RWPE2 (cell line): ENCODE results near the gene FMN2.

ENCODE experiments used
- ATAC-seq: fragments of 200-7000 bp; cut with Tn5 transposase; 3 replicates; pipeline ENCODE4 v1.9.1; 2021; ENCODE audit warnings: low read depth
- DNase-seq: peaks from one replicate; pipeline ENCODE4 v3.0.0-alpha.2; 2020; ENCODE audit warnings: low spot score
- H3K27ac ChIP-seq: fragments of 450-650 bp; 2 replicates; pipeline ENCODE4 v1.5.1; 2017; ENCODE audit warnings: mild to moderate bottlenecking; ENCODE audit not compliant: poor library complexity, severe bottlenecking
- H3K27me3 ChIP-seq: fragments of 250-450 bp; sonication (Bioruptor Pico); 2 replicates; pipeline ENCODE4 v1.5.1; 2021; ENCODE audit warnings: mild to moderate bottlenecking, moderate library complexity; ENCODE audit not compliant: insufficient read depth, poor library complexity, severe bottlenecking
- H3K36me3 ChIP-seq: fragments of 250-450 bp; sonication (Bioruptor Pico); 2 replicates; pipeline ENCODE4 v1.5.1; 2020; ENCODE audit warnings: low read depth, mild to moderate bottlenecking, moderate library complexity
- H3K4me1 ChIP-seq: fragments of 250-450 bp; sonication (Bioruptor Pico); 2 replicates; pipeline ENCODE4 v1.5.1; 2021; ENCODE audit warnings: mild to moderate bottlenecking, moderate library complexity; ENCODE audit not compliant: insufficient read depth, poor library complexity, severe bottlenecking
- H3K4me3 ChIP-seq: fragments of 250-450 bp; sonication (Bioruptor Pico); 2 replicates; pipeline ENCODE4 v1.5.1; 2021; ENCODE audit warnings: mild to moderate bottlenecking, moderate library complexity; ENCODE audit not compliant: severe bottlenecking
- H3K9me3 ChIP-seq: fragments of 250-450 bp; sonication (Bioruptor Pico); 2 replicates; pipeline ENCODE4 v1.5.1; 2021; ENCODE audit warnings: mild to moderate bottlenecking, moderate library complexity; ENCODE audit not compliant: severe bottlenecking
- CTCF ChIP-seq: fragments of 450-650 bp; IDR thresholded peaks from one replicate; pipeline ENCODE4 v1.5.1; 2017; ENCODE audit warnings: mild to moderate bottlenecking, moderate library complexity; ENCODE audit not compliant: poor library complexity, severe bottlenecking

The FMN2 gene

GRCh38 chr1:240094041-240094722 is 2.5 kb downstream of the FMN2 start:
- H3K27me3 ChIP-seq = peaks cover 55% of the 10 kb centered on the region
- ATAC-seq = no peak
- TF ChIP-seq CTCF = no peak
- no peaks in the 10 kb centered on the region for H3K9me3 ChIP-seq
- no peaks in the 10 kb centered on the region for H3K36me3 ChIP-seq
- H3K27ac ChIP-seq = no peak overlapping the region
- no peak for DNase-seq
- no peaks in the 10 kb centered on the region for H3K4me1 ChIP-seq
- no peak overlapping the region for H3K4me3 ChIP-seq

- TF ChIP-seq CTCF = no peak
- H3K9me3 ChIP-seq = no peaks in the 10 kb centered on the region
Observed at GRCh38 chr1:240096974-240097373, 5.3 kb downstream of the FMN2 start.

GRCh38 chr1:240098534-240098933 is 6.9 kb downstream of the FMN2 start:
- Histone ChIP-seq H3K36me3 (no peaks in the 10 kb centered on the region), H3K4me3 (no peak overlapping the region), H3K27ac (no peak overlapping the region), H3K9me3 (no peaks in the 10 kb centered on the region), H3K27me3 (peaks cover 21% of the 10 kb centered on the region), H3K4me1 (no peaks in the 10 kb centered on the region)
- ATAC-seq (no peak), DNase-seq (no peak)
- TF ChIP-seq CTCF = no peak

More at GRCh38 chr1:240096974-240097373, 5.3 kb downstream of the FMN2 start:
- H3K27me3 ChIP-seq = peaks cover 37% of the 10 kb centered on the region
- H3K27ac ChIP-seq = no peak overlapping the region
- H3K36me3 ChIP-seq = no peaks in the 10 kb centered on the region
- no peak for ATAC-seq
- H3K4me1 ChIP-seq = no peaks in the 10 kb centered on the region
- no peak overlapping the region for H3K4me3 ChIP-seq
- DNase-seq = no peak

- Histone ChIP-seq H3K9me3 (no peaks in the 10 kb centered on the region), H3K27me3 (peaks cover 14% of the 10 kb centered on the region), H3K4me1 (no peaks in the 10 kb centered on the region), H3K27ac (no peak overlapping the region), H3K4me3 (no peak overlapping the region), H3K36me3 (no peaks in the 10 kb centered on the region)
- no peak for TF ChIP-seq CTCF
- no peak for DNase-seq
- ATAC-seq = no peak
Observed at GRCh38 chr1:240099329-240099728, 7.6 kb downstream of the FMN2 start.

GRCh38 chr1:240099748-240100147 is 8.1 kb downstream of the FMN2 start:
- H3K4me3 ChIP-seq = no peak overlapping the region
- no peaks in the 10 kb centered on the region for H3K4me1 ChIP-seq
- no peak for TF ChIP-seq CTCF
- H3K9me3 ChIP-seq = no peaks in the 10 kb centered on the region
- DNase-seq (no peak), ATAC-seq (no peak)
- no peak overlapping the region for H3K27ac ChIP-seq
- H3K36me3 ChIP-seq = no peaks in the 10 kb centered on the region
- peaks cover 9% of the 10 kb centered on the region for H3K27me3 ChIP-seq
